ENCODE results near the gene PRKCQ.

DNA sequence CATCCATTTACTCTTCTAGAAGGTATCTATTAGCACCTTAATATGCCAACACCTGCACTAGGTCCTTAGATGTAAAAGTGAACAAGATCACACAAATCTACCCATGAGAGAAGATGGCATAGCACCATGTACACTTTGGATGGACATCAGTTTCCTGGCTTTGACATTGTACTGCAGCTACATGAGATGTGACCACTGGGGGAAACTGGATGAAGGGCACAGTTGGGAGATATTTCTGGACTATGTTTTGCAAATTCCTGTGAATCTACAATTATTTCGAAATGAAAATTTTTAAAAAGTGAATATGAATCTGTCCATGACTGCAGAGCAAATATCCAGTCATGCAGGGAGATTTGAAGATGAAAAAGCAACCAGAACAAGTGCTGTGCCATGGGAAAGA lies 124.5 kb downstream of the PRKCQ start:
- TF ChIP-seq, protein P1, sequence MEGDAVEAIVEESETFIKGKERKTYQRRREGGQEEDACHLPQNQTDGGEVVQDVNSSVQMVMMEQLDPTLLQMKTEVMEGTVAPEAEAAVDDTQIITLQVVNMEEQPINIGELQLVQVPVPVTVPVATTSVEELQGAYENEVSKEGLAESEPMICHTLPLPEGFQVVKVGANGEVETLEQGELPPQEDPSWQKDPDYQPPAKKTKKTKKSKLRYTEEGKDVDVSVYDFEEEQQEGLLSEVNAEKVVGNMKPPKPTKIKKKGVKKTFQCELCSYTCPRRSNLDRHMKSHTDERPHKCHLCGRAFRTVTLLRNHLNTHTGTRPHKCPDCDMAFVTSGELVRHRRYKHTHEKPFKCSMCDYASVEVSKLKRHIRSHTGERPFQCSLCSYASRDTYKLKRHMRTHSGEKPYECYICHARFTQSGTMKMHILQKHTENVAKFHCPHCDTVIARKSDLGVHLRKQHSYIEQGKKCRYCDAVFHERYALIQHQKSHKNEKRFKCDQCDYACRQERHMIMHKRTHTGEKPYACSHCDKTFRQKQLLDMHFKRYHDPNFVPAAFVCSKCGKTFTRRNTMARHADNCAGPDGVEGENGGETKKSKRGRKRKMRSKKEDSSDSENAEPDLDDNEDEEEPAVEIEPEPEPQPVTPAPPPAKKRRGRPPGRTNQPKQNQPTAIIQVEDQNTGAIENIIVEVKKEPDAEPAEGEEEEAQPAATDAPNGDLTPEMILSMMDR (IDR thresholded peaks at IDR 0.05; ENCODE audit: insufficient read depth, low read length, poor library complexity, severe bottlenecking) = no peak
- no peak for TF ChIP-seq EZH2phosphoT487 (conservative IDR thresholded peaks at IDR 0.05; ENCODE audit: low read length)
